Neural crest cell (in vitro differentiated cells): ENCODE measurements around the gene FAM43A. TPM values are rescaled to one million over a fixed set of nuclear protein-coding genes. Genes with fewer than 3 reads are reported as not detected.

ENCODE experiments used
- DNase-seq: peaks from one replicate; pipeline ENCODE4 v3.0.0; 2021; ENCODE audit warnings: low read depth, mixed read lengths, low spot score
- H3K27ac Mint-ChIP-seq: one replicate; pipeline ENCODE4 v1.8.0; 2021; ENCODE audit warnings: mild to moderate bottlenecking, mixed read lengths; ENCODE audit not compliant: unreplicated experiment
- H3K27me3 Mint-ChIP-seq: 2 replicates; pipeline ENCODE4 v1.8.0; 2021; ENCODE audit warnings: low read depth, mild to moderate bottlenecking, mixed read lengths
- H3K36me3 Mint-ChIP-seq: 2 replicates; pipeline ENCODE4 v1.8.0; 2021; ENCODE audit warnings: low read depth, mild to moderate bottlenecking, mixed read lengths
- H3K4me1 Mint-ChIP-seq: 2 replicates; pipeline ENCODE4 v1.8.0; 2021; ENCODE audit warnings: mixed read lengths
- H3K4me3 Mint-ChIP-seq: one replicate; pipeline ENCODE4 v1.8.0; 2021; ENCODE audit warnings: mild to moderate bottlenecking, mixed read lengths
- H3K9me3 Mint-ChIP-seq: 2 replicates; pipeline ENCODE4 v1.8.0; 2021; ENCODE audit warnings: mixed read lengths
- CTCF ChIP-seq: fragments of 200-600 bp; sonication (generic); conservative IDR thresholded peaks from 2 replicates; pipeline ENCODE4 v1.5.0; 2021; ENCODE audit warnings: antibody characterized with exemption, mild to moderate bottlenecking
- total RNA-seq: library from RNA; stranded (reverse); gene quantifications from 2 replicates; pipeline ENCODE4 v1.2.1, GENCODE V29; 2021

FAM43A gene
- total RNA-seq, 1 donor from 2014 or later, result 1.4 TPM

- no peak for DNase-seq
- Mint-ChIP-seq H3K27me3 (peaks cover 49% of the 10 kb centered on the region), H3K9me3 (peaks cover 2% of the 10 kb centered on the region), H3K36me3 (no peaks in the 10 kb centered on the region), H3K4me1 (peaks cover 15% of the 10 kb centered on the region), H3K27ac (no peak overlapping the region), H3K4me3 (no peak overlapping the region)
- no peak for TF ChIP-seq CTCF
Measured at GRCh38 chr3:194730365-194730764, 44.7 kb downstream of the FAM43A start.

DNA sequence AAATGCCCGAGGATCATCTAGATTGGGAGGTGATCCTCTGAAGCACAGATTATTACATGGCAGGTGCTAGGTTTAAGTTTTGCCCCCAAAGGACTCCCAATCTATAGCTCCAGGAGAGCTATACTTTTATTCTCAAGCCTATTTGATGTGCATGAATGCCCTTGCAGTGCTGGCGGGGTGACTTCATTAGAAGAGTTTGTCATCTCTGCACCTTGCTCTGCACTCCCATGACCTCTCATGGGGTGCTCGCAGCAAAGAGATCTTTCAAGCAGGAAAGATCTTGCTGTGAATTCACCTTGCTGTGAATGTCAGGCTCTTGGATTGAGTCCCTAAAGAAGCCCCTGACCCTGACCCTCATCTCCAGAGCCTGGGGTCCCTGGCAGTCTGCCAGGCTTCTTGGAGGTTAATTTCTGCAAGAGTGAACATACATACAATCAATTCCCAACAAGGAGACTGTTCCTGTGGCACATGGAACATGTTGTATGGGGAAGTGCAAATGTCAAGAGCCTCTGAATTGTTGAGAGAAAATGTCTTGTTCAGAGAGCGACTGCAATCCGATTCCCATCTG, 45.9 kb downstream of the FAM43A start:
- H3K9me3 Mint-ChIP-seq, result peaks cover 2% of the 10 kb centered on the region
- H3K4me1 Mint-ChIP-seq, result peaks cover 13% of the 10 kb centered on the region
- H3K4me3 Mint-ChIP-seq, result no peak overlapping the region
- H3K36me3 Mint-ChIP-seq, result no peaks in the 10 kb centered on the region
- no peak for TF ChIP-seq CTCF
- no peak for DNase-seq
- H3K27me3 Mint-ChIP-seq, result peaks cover 49% of the 10 kb centered on the region
- H3K27ac Mint-ChIP-seq, result no peak overlapping the region

GRCh38 chr3:194732617-194733016, 46.9 kb downstream of the FAM43A start:
- peaks cover 13% of the 10 kb centered on the region for H3K4me1 Mint-ChIP-seq
- peaks cover 2% of the 10 kb centered on the region for H3K9me3 Mint-ChIP-seq
- no peak for TF ChIP-seq CTCF
- peaks cover 49% of the 10 kb centered on the region for H3K27me3 Mint-ChIP-seq
- H3K4me3 Mint-ChIP-seq, result no peak overlapping the region
- DNase-seq, result no peak
- no peaks in the 10 kb centered on the region for H3K36me3 Mint-ChIP-seq
- no peak overlapping the region for H3K27ac Mint-ChIP-seq

- H3K4me1 Mint-ChIP-seq, result peaks cover 19% of the 10 kb centered on the region
- DNase-seq, result no peak
- H3K9me3 Mint-ChIP-seq, result peaks cover 2% of the 10 kb centered on the region
- TF ChIP-seq CTCF, result no peak
- H3K27me3 Mint-ChIP-seq, result peaks cover 51% of the 10 kb centered on the region
- H3K4me3 Mint-ChIP-seq, result no peak overlapping the region
- no peaks in the 10 kb centered on the region for H3K36me3 Mint-ChIP-seq
- H3K27ac Mint-ChIP-seq, result no peak overlapping the region
Measured at GRCh38 chr3:194736277-194736895, 50.7 kb downstream of the FAM43A start.

DNA sequence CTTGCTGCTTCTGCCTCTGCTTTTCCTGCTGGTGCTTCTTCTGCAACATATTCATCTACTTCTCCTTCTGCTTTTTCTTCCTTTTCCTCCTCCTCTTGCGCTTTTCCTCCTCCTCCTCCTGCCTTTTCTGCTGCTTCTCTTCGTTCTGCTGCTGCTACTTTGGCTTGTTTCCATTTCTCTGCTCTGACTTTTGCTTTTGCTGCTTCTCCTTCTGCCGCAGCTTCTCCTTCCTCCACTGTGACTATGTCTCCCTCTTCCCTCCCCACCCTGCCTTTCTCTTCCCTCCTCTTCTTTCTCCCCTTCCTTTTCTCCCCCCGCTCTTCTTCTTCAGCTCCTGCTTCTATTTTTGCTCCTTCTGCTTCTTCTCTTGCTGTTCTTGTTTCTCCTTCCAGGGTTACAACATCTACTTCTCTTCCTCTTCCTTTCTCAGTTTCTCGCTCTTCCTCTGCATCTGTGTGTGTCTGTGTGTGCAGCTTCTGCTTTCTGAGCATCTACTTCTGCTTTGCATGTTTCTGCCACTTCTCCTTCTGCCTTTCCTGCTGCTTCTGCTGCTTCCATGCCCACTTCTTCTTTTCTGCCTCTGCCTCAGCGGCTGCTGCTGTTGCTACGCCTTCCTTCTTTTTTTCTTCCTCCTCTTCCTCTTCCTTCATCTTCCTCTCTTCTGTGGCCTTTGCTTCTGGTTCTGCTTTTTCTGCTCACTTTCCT, 51.4 kb downstream of the FAM43A start:
- Mint-ChIP-seq H3K36me3 (no peaks in the 10 kb centered on the region), H3K4me3 (no peak overlapping the region), H3K27ac (no peak overlapping the region), H3K4me1 (peaks cover 14% of the 10 kb centered on the region), H3K9me3 (peaks cover 2% of the 10 kb centered on the region), H3K27me3 (peaks cover 51% of the 10 kb centered on the region)
- no peak for TF ChIP-seq CTCF
- DNase-seq, result no peak

Other genes with a start within 250 kb of the FAM43A start
- 74.6 and 76.1 TPM in 2 replicates for gene ATP13A3, start 198.9 kb upstream of the FAM43A start, total RNA-seq
- gene TMEM44, start 52.5 kb upstream of the FAM43A start, total RNA-seq, result 37.3 and 43.8 TPM in 2 replicates
- gene LSG1, start 13.7 kb upstream of the FAM43A start, total RNA-seq, result 45.0 and 45.5 TPM in 2 replicates